Measurements from ENCODE around the gene RPL23. TPM values are rescaled to one million over a fixed set of nuclear protein-coding genes. Genes with fewer than 3 reads are reported as not detected.

The RPL23 gene
- total RNA-seq, 4 donors from 2014 or later, result 998 to 2,109 (median 1,205) TPM

DNA sequence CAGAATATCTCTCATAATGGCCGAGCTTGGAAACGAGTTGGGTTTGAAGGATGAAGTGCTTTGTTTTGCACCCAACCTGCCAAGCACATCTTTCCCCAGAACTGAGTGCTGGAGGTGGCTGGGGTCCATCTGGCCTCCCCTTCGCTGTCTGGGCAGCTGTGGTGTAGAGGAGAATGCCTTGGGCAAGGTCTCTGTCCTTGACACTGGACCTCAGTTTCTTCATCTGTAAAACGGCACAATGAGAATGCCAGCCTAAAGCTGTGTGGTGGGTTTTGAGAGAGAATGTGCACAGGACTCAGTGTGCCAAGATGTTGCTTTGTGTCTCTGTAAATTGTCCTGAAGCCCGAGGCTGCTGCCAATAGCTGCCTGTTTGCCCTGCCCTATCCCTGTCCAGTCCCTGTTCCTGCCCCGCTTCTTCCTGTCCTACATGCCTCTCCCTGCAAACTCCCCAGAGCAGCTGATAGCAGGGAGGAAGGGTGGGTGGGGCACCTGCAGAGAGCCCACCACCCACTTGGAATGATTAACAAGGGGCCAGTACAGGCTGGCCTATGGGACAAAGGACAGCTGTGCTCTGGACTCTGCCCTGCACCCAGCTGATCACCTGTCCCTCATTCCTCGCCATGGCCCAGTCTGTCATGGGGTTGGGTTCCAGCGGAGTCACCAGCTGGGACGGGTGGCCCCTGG is 31.7 kb upstream of the RPL23 start:
- no peak overlapping the region for H3K4me3 ChIP-seq
- peaks cover 53 to 84% (median 59%) of the 10 kb centered on the region in 3 donors for H3K4me1 ChIP-seq
- intact Hi-C loops (cut with DNase I), result no loop called here
- H3K36me3 ChIP-seq, result peaks cover 7 to 97% (median 7%) of the 10 kb centered on the region in 3 donors
- no peak for DNase-seq
- 53 to 86% methylated on average over 3 to 4 of the region's 9 CpGs for WGBS, 2 donors
- TF ChIP-seq, protein P1, sequence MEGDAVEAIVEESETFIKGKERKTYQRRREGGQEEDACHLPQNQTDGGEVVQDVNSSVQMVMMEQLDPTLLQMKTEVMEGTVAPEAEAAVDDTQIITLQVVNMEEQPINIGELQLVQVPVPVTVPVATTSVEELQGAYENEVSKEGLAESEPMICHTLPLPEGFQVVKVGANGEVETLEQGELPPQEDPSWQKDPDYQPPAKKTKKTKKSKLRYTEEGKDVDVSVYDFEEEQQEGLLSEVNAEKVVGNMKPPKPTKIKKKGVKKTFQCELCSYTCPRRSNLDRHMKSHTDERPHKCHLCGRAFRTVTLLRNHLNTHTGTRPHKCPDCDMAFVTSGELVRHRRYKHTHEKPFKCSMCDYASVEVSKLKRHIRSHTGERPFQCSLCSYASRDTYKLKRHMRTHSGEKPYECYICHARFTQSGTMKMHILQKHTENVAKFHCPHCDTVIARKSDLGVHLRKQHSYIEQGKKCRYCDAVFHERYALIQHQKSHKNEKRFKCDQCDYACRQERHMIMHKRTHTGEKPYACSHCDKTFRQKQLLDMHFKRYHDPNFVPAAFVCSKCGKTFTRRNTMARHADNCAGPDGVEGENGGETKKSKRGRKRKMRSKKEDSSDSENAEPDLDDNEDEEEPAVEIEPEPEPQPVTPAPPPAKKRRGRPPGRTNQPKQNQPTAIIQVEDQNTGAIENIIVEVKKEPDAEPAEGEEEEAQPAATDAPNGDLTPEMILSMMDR (IDR thresholded peaks at IDR 0.05), result no peak
- TF ChIP-seq POLR2A (IDR thresholded peaks at IDR 0.05), result no peak
- peak overlapping the region in 2 of 4 donors; percentile 13 to 30 for H3K27ac ChIP-seq
- no peaks in the 10 kb centered on the region for H3K27me3 ChIP-seq
- no peaks in the 10 kb centered on the region for H3K9me3 ChIP-seq

DNA sequence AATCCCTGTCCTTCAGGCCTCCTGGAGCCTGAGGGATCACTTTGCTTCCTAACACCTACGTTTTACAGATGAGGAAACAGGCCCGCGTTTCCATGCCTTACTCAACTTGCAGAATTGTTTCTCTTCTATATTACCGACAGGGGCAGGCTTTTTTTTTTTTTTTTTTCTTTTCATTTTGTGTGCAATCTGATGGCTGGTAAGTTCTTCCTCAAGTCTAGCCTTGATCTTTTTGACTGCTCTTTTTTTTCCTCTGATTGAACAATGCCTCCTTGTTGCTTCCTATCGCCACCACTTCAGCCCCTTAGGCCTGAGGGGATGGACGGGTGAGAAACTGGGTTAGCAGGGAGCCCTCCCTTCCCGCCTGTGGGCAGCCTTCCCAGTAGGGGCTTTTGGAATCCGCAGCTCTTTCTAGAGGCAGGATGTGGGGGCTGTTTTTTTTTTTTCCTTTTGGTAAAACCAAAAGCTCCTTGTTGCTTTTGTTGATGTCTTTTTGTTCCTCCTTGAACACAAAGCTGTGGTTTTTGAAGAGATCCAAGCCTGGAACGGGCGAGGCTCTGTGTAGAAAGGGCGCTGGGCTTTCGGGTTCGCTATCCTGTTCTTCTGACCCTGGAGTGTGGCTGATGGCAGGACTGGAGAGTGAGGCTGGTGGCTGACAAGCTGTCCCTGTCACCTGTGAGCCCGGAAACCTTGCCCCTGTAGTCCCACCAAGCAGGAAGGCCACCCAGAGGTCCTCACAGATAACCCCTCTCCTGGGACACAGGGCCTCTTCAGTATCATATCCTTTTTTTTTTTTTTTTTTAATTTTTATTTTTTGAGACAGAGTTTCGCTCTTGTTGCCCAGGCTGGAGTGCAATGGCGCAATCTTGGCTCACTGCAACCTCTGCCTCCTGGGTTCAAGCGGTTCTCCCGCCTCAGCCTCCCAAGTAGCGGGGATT is 30.3 kb upstream of the RPL23 start:
- WGBS, 2 donors, result 53 to 64% methylated on average over 17 to 19 of the region's 19 CpGs
- intact Hi-C loops (cut with DNase I), result no loop called here
- H3K9me3 ChIP-seq, result no peaks in the 10 kb centered on the region
- no peak for DNase-seq
- H3K36me3 ChIP-seq, result peaks cover 7 to 97% (median 7%) of the 10 kb centered on the region in 3 donors
- H3K4me1 ChIP-seq, result peaks cover 60 to 92% (median 70%) of the 10 kb centered on the region in 3 donors
- peak overlapping the region; percentile 3 to 70 (median 64) for H3K27ac ChIP-seq
- H3K4me3 ChIP-seq, result no peak overlapping the region
- TF ChIP-seq, protein P1 (IDR thresholded peaks at IDR 0.05), result peak in 1 of 6 experiments; percentile 5
- TF ChIP-seq POLR2A (IDR thresholded peaks at IDR 0.05), result no peak
- H3K27me3 ChIP-seq, result no peaks in the 10 kb centered on the region

DNA sequence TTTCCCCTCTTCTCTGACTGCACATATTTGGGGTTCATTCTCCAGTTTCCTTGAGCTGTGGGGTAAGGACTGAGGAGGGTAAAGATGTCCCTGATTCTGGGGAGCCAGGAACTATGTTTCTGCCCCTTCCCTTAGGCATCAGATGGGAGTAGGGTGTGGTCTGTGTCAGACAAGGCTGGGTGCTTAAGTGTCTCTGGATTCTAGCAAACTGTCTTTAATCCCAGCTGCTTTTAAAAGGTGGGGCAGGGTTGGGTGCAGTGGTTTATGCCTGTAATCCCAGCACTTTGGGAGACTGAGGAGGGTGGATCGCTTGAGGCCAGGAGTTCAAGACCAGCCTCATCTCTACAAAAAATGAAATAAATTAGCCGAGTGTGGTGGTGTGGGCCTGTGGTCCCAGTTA is 29.3 kb upstream of the RPL23 start:
- peaks cover 60 to 100% (median 70%) of the 10 kb centered on the region in 3 donors for H3K4me1 ChIP-seq
- H3K4me3 ChIP-seq, result no peak overlapping the region
- no peaks in the 10 kb centered on the region for H3K9me3 ChIP-seq
- peak overlapping the region; percentile 2 to 70 (median 33) for H3K27ac ChIP-seq
- no peaks in the 10 kb centered on the region for H3K27me3 ChIP-seq
- 89 to 100% methylated on average over 2 of the region's 2 CpGs for WGBS, 2 donors
- H3K36me3 ChIP-seq, result peaks cover 7 to 97% (median 7%) of the 10 kb centered on the region in 3 donors
- no peak for TF ChIP-seq POLR2A (IDR thresholded peaks at IDR 0.05)
- TF ChIP-seq, protein P1 (IDR thresholded peaks at IDR 0.05), result no peak
- intact Hi-C loops (cut with DNase I), result no loop called here
- no peak for DNase-seq

DNA sequence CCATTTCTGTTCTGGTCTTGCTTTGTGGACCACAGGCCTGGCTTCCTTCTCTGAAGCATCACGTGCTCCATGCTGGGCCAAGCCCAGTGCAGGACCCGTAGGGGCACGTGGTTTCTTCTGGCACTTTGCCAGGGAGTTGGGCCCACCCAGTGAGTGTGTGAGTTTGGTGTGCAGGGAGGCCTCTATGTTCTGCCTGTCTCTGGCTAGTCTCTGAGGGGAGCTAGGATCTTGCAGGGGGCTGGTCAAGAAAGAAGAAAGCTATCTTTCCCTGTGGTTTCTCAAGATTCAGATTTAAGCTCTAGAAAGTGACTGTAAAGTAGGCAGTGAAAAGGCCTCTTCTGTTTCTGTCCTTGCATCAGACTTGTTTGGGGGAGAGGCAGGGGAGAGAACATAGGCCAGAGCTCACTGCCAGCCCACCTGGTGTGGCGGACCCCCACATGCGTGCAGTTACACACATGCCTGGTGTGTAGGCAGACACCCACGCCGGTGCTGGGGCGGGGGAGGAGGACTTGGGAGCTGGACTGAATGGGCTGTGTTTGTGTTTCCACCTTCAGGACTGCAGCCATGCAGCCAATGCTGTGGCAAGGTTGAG is 28.2 kb upstream of the RPL23 start:
- Histone ChIP-seq H3K27ac (peak overlapping the region in 3 of 4 donors; percentile 7 to 70 (median 39)), H3K9me3 (no peaks in the 10 kb centered on the region), H3K27me3 (no peaks in the 10 kb centered on the region), H3K4me1 (peaks cover 60 to 100% (median 76%) of the 10 kb centered on the region in 3 donors), H3K36me3 (peaks cover 7 to 97% (median 7%) of the 10 kb centered on the region in 3 donors), H3K4me3 (no peak overlapping the region)
- DNase-seq, result no peak
- intact Hi-C loops (cut with DNase I), result no loop called here
- TF ChIP-seq, protein P1 (IDR thresholded peaks at IDR 0.05), result no peak
- TF ChIP-seq POLR2A (IDR thresholded peaks at IDR 0.05), result no peak
- WGBS, 2 donors, result 25 to 53% methylated on average over 4 of the region's 8 CpGs

Measured in esophagus squamous epithelium (tissue), 5 donors.